WTC11 (cell line): ENCODE results near the gene ABLIM2. TPM values are rescaled to one million over a fixed set of nuclear protein-coding genes. Genes with fewer than 3 reads are reported as not detected.

Source experiments
- ATAC-seq: fragments of 200-7000 bp; cut with Tn5 transposase; 2 replicates; pipeline ENCODE4 v1.10.0; 2021; ENCODE audit warnings: mild to moderate bottlenecking, moderate library complexity
- CTCF ChIA-PET: fragments of 300-600 bp; sonication (Branson Sonifier 250); formaldehyde crosslinking; loops from one replicate; lab custom pipeline; 2021; ENCODE audit warnings: antibody characterized with exemption; lab: Charles Lee
- POLR2A ChIA-PET: fragments of 350-600 bp; sonication (Branson Sonifier 250); formaldehyde crosslinking; loops from one replicate; lab custom pipeline; 2021; ENCODE audit warnings: antibody characterized with exemption; lab: Charles Lee
- DNase-seq: peaks from one replicate; pipeline ENCODE4 v3.0.0; 2021; ENCODE audit warnings: low spot score
- H3K27ac Mint-ChIP-seq: 2 replicates; pipeline ENCODE4 v1.8.0; 2021; ENCODE audit warnings: mixed read lengths
- H3K27me3 Mint-ChIP-seq: 2 replicates; pipeline ENCODE4 v1.8.0; 2021; ENCODE audit warnings: low read depth, mild to moderate bottlenecking, moderate library complexity, mixed read lengths
- H3K36me3 Mint-ChIP-seq: 2 replicates; pipeline ENCODE4 v1.8.0; 2021; ENCODE audit warnings: mixed read lengths
- H3K4me1 Mint-ChIP-seq: 2 replicates; pipeline ENCODE4 v1.8.0; 2022; ENCODE audit warnings: mixed read lengths
- H3K4me3 Mint-ChIP-seq: 2 replicates; pipeline ENCODE4 v1.8.0; 2021; ENCODE audit warnings: mild to moderate bottlenecking, moderate library complexity, mixed read lengths
- H3K9me3 Mint-ChIP-seq: 2 replicates; pipeline ENCODE4 v1.8.0; 2021; ENCODE audit warnings: mixed read lengths
- ATF1 ChIP-seq: sonication (generic); formaldehyde crosslinking; IDR thresholded peaks from 2 replicates; pipeline ENCODE4 v1.8.1; 2023; ENCODE audit warnings: mild to moderate bottlenecking, moderate library complexity, missing genetic modification reagents
- ELF4 ChIP-seq: sonication (generic); formaldehyde crosslinking; IDR thresholded peaks from 2 replicates; pipeline ENCODE4 v1.8.1; 2022; ENCODE audit warnings: low read depth, mild to moderate bottlenecking, moderate library complexity, missing genetic modification reagents
- EMX1 ChIP-seq: fragments of 250-450 bp; sonication (Bioruptor Pico); IDR thresholded peaks from 2 replicates; pipeline ENCODE4 v1.8.0; 2021; ENCODE audit warnings: mild to moderate bottlenecking
- ESRRA ChIP-seq: sonication (generic); formaldehyde crosslinking; IDR thresholded peaks from 2 replicates; pipeline ENCODE4 v1.8.1; 2022; ENCODE audit warnings: mild to moderate bottlenecking, missing genetic modification reagents, borderline replicate concordance
- ETV6 ChIP-seq: sonication (generic); formaldehyde crosslinking; IDR thresholded peaks from 2 replicates; pipeline ENCODE4 v1.8.1; 2022; ENCODE audit warnings: mild to moderate bottlenecking, missing genetic modification reagents
- GTF2I ChIP-seq: fragments of 250-450 bp; sonication (Bioruptor Pico); conservative IDR thresholded peaks from 2 replicates; pipeline ENCODE4 v1.4.0; 2021; ENCODE audit warnings: mild to moderate bottlenecking
- JAZF1 ChIP-seq: fragments of 250-450 bp; sonication (Bioruptor Pico); IDR thresholded peaks from 2 replicates; pipeline ENCODE4 v1.9.0; 2021; ENCODE audit warnings: moderate library complexity, mild to moderate bottlenecking, inconsistent platforms
- NFATC4 ChIP-seq: fragments of 250-450 bp; sonication (Bioruptor Pico); IDR thresholded peaks from 2 replicates; pipeline ENCODE4 v1.9.0; 2021; ENCODE audit warnings: mild to moderate bottlenecking
- OVOL2 ChIP-seq: fragments of 250-450 bp; sonication (Bioruptor Pico); IDR thresholded peaks from 2 replicates; pipeline ENCODE4 v1.9.0; 2021; ENCODE audit warnings: mild to moderate bottlenecking, borderline replicate concordance
- PRRX2 ChIP-seq: fragments of 250-450 bp; sonication (Bioruptor Pico); IDR thresholded peaks from 2 replicates; pipeline ENCODE4 v1.8.0; 2021; ENCODE audit warnings: mild to moderate bottlenecking
- RORB ChIP-seq: fragments of 250-450 bp; sonication (Bioruptor Pico); IDR thresholded peaks from 2 replicates; pipeline ENCODE4 v1.9.0; 2021; ENCODE audit warnings: mild to moderate bottlenecking
- SMAD3 ChIP-seq: sonication (generic); formaldehyde crosslinking; IDR thresholded peaks from 2 replicates; pipeline ENCODE4 v1.8.0; 2022; ENCODE audit warnings: missing genetic modification reagents, mild to moderate bottlenecking, borderline replicate concordance
- SMAD4 ChIP-seq: sonication (generic); formaldehyde crosslinking; IDR thresholded peaks from 2 replicates; pipeline ENCODE4 v1.8.0; 2022; ENCODE audit warnings: mild to moderate bottlenecking, missing genetic modification reagents
- ZNF121 ChIP-seq: sonication (generic); formaldehyde crosslinking; IDR thresholded peaks from 2 replicates; pipeline ENCODE4 v1.8.0; 2023; ENCODE audit warnings: missing genetic modification reagents
- ZNF671 ChIP-seq: fragments of 250-450 bp; sonication (Bioruptor Pico); IDR thresholded peaks from 2 replicates; pipeline ENCODE4 v1.8.0; 2021; ENCODE audit warnings: mild to moderate bottlenecking
- total RNA-seq: library from RNA; stranded (reverse); gene quantifications from 3 replicates; pipeline ENCODE4 v1.2.3, GENCODE V29; 2021
- TF ChIP-seq, protein P1 (sequence below): sonication (generic); formaldehyde crosslinking; IDR thresholded peaks from 2 replicates; pipeline ENCODE4 v1.8.1; 2023; ENCODE audit warnings: mild to moderate bottlenecking, missing genetic modification reagents
- TF ChIP-seq, protein P2 (sequence below): sonication (generic); formaldehyde crosslinking; conservative IDR thresholded peaks from 2 replicates; pipeline ENCODE4 v1.8.1; 2023; ENCODE audit warnings: mild to moderate bottlenecking, low read depth, missing genetic modification reagents, moderate library complexity
- TF ChIP-seq, protein P3 (sequence below): fragments of 200-600 bp; IDR thresholded peaks from 2 replicates; pipeline ENCODE4 v1.8.0; 2022; ENCODE audit warnings: antibody characterized with exemption
- TF ChIP-seq, protein P4 (sequence below): sonication (generic); formaldehyde crosslinking; IDR thresholded peaks from 2 replicates; pipeline ENCODE4 v1.8.0; 2022; ENCODE audit warnings: mild to moderate bottlenecking, missing genetic modification reagents
- TF ChIP-seq, protein P5 (sequence below): sonication (generic); formaldehyde crosslinking; IDR thresholded peaks from 2 replicates; pipeline ENCODE4 v1.8.1; 2022; ENCODE audit warnings: mild to moderate bottlenecking, missing genetic modification reagents, moderate library complexity, borderline replicate concordance

Gene ABLIM2
- total RNA-seq, 1 experiment from 2014 or later, result 2.6 TPM

DNA sequence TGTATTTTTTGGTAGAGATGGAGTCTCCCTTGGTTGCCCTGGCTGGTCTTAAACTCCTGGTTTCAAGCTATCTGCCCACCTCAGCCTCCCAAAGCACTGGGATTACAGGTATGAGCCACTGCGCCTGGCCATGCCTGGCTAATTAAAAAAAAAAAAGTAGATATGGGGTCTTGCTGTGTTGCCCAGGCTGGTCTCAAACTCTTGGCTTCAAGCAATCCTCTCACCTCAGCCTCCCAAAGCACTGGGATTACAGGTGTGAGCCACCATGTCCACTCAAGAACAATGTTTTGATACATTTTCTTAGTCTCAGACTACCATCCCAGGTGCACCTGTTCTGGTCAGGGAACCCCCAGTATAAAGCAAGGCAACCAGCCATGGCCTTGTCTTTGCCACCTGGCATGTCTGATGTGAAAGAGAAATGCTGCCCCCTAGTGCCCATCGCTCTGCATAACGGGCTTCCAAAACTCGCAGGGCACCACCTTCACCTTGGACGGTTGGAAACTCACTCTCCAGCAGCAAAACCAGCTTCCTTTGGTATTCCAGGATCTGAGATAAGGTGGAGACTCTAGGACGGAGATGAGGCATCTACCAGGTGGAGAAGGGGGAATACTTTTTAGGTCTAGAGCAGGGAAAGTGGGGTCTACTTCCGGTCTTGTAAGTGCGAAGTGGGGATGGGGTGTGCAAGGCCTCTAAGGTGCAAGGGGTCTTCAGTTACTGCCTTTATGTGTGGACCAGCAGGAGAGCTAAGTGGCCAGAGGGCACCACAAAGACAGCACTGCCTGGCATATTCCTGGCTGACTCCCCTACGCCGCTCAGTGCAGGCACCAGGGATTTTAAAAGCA is 171.2 kb downstream of the ABLIM2 start (continued):
- TF ChIP-seq PRRX2 (CRISPR knock-in tag) (no peak), GTF2I (CRISPR knock-in tag) (peak; percentile 78), ZNF121 (CRISPR knock-in tag) (peak; percentile 98), ETV6 (peak; percentile 37; the same call in 1 of the 2 replicates)
- TF ChIP-seq, protein P1, sequence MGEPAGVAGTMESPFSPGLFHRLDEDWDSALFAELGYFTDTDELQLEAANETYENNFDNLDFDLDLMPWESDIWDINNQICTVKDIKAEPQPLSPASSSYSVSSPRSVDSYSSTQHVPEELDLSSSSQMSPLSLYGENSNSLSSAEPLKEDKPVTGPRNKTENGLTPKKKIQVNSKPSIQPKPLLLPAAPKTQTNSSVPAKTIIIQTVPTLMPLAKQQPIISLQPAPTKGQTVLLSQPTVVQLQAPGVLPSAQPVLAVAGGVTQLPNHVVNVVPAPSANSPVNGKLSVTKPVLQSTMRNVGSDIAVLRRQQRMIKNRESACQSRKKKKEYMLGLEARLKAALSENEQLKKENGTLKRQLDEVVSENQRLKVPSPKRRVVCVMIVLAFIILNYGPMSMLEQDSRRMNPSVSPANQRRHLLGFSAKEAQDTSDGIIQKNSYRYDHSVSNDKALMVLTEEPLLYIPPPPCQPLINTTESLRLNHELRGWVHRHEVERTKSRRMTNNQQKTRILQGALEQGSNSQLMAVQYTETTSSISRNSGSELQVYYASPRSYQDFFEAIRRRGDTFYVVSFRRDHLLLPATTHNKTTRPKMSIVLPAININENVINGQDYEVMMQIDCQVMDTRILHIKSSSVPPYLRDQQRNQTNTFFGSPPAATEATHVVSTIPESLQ (CRISPR knock-in tag), result no peak

DNA sequence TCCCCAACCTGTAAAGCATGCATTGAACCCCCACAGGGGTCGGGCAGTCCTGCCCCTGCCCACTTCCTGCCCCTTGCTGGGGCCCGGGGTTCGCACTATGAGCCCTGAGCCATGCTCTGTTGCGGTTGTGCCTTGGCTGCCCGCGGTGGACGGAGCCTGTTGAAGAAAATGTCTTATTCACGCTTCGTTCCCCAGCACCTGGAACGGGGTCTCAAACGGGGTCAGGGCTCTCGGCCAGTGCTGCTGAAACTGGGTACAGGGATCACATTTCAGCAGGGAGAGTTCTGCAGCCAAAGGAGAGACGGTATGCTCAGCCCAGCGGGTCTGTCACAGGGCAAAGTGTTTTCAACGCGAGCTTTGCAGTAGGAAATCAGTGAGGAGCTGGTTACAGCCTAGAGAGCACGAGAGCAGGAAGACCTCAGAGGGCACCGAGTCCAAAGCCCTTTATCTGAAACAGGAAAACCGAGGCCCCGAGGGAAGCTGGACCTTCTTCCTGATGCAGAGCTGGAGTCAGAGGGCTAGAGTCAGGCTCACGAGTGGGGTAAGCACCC is 172.6 kb downstream of the ABLIM2 start:
- Mint-ChIP-seq H3K36me3 (peaks cover 6% of the 10 kb centered on the region), H3K4me1 (peaks cover 29% of the 10 kb centered on the region), H3K27ac (peak overlapping the region; percentile 79), H3K9me3 (peaks cover 6% of the 10 kb centered on the region; the same call in 1 of the 2 replicates), H3K4me3 (no peak overlapping the region), H3K27me3 (no peaks in the 10 kb centered on the region; the same call in 1 of the 2 replicates)
- POLR2A ChIA-PET, result no interaction called here
- CTCF ChIA-PET, result interaction anchor here (0.5 to 6.1 kb wide), 8 partner anchors 47 to 224 kb away, joined by 4 to 116 read pairs (median 6); partner anchors contain the start of gene AFAP1
- TF ChIP-seq JAZF1 (CRISPR knock-in tag), result no peak
- peak; percentile 62 for TF ChIP-seq ZNF121 (CRISPR knock-in tag)
- DNase-seq, result no peak
- ATAC-seq, result no peak

DNA sequence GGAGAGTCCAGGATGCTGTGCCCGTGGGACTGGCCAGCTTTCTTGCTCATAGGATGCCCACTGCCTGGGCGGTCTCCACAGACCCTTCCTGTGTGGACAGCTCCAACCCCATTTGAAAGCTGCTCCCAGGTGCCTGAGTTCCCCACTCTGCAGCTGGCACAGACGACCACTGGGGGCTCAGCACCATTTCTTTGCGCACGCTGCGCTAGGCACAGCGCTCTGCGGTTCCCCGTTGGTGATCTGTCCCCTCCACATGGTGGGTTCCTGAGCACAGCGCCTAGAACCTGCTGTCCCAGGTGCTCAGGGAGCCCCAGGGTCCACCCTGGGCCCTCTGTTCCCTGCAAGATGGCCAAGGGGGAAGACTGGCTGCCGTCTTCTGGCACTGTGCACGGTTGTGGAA is 173.5 kb downstream of the ABLIM2 start:
- Mint-ChIP-seq H3K27me3 (no peaks in the 10 kb centered on the region; the same call in 1 of the 2 replicates), H3K27ac (no peak overlapping the region)
- TF ChIP-seq ELF4 (no peak), OVOL2 (CRISPR knock-in tag) (no peak), EMX1 (no peak), SMAD3 (CRISPR knock-in tag) (no peak), ATF1 (CRISPR knock-in tag) (no peak), NFATC4 (no peak), ZNF671 (CRISPR knock-in tag) (no peak), SMAD4 (no peak), RORB (CRISPR knock-in tag) (no peak), ESRRA (CRISPR knock-in tag) (no peak), ZNF121 (CRISPR knock-in tag) (no peak)
- TF ChIP-seq, protein P2, sequence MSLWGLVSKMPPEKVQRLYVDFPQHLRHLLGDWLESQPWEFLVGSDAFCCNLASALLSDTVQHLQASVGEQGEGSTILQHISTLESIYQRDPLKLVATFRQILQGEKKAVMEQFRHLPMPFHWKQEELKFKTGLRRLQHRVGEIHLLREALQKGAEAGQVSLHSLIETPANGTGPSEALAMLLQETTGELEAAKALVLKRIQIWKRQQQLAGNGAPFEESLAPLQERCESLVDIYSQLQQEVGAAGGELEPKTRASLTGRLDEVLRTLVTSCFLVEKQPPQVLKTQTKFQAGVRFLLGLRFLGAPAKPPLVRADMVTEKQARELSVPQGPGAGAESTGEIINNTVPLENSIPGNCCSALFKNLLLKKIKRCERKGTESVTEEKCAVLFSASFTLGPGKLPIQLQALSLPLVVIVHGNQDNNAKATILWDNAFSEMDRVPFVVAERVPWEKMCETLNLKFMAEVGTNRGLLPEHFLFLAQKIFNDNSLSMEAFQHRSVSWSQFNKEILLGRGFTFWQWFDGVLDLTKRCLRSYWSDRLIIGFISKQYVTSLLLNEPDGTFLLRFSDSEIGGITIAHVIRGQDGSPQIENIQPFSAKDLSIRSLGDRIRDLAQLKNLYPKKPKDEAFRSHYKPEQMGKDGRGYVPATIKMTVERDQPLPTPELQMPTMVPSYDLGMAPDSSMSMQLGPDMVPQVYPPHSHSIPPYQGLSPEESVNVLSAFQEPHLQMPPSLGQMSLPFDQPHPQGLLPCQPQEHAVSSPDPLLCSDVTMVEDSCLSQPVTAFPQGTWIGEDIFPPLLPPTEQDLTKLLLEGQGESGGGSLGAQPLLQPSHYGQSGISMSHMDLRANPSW, result no peak
- TF ChIP-seq, protein P3, sequence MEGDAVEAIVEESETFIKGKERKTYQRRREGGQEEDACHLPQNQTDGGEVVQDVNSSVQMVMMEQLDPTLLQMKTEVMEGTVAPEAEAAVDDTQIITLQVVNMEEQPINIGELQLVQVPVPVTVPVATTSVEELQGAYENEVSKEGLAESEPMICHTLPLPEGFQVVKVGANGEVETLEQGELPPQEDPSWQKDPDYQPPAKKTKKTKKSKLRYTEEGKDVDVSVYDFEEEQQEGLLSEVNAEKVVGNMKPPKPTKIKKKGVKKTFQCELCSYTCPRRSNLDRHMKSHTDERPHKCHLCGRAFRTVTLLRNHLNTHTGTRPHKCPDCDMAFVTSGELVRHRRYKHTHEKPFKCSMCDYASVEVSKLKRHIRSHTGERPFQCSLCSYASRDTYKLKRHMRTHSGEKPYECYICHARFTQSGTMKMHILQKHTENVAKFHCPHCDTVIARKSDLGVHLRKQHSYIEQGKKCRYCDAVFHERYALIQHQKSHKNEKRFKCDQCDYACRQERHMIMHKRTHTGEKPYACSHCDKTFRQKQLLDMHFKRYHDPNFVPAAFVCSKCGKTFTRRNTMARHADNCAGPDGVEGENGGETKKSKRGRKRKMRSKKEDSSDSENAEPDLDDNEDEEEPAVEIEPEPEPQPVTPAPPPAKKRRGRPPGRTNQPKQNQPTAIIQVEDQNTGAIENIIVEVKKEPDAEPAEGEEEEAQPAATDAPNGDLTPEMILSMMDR, result no peak
- TF ChIP-seq, protein P4, sequence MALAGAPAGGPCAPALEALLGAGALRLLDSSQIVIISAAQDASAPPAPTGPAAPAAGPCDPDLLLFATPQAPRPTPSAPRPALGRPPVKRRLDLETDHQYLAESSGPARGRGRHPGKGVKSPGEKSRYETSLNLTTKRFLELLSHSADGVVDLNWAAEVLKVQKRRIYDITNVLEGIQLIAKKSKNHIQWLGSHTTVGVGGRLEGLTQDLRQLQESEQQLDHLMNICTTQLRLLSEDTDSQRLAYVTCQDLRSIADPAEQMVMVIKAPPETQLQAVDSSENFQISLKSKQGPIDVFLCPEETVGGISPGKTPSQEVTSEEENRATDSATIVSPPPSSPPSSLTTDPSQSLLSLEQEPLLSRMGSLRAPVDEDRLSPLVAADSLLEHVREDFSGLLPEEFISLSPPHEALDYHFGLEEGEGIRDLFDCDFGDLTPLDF (CRISPR knock-in tag), result no peak
- TF ChIP-seq, protein P1 (CRISPR knock-in tag), result no peak
- TF ChIP-seq, protein P5, sequence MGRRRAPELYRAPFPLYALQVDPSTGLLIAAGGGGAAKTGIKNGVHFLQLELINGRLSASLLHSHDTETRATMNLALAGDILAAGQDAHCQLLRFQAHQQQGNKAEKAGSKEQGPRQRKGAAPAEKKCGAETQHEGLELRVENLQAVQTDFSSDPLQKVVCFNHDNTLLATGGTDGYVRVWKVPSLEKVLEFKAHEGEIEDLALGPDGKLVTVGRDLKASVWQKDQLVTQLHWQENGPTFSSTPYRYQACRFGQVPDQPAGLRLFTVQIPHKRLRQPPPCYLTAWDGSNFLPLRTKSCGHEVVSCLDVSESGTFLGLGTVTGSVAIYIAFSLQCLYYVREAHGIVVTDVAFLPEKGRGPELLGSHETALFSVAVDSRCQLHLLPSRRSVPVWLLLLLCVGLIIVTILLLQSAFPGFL (CRISPR knock-in tag), result no peak
- TF ChIP-seq, all 79 proteins: peak for 0
- ATAC-seq (no peak), DNase-seq (no peak)
- peaks cover 6% of the 10 kb centered on the region for H3K36me3 Mint-ChIP-seq
- H3K9me3 Mint-ChIP-seq, result peaks cover 6% of the 10 kb centered on the region; the same call in 1 of the 2 replicates
- ChIA-PET CTCF (interaction anchor here (0.9 to 6.1 kb wide), 6 partner anchors 46 to 223 kb away, joined by 3 to 116 read pairs (median 7); partner anchors contain the start of gene AFAP1), POLR2A (no interaction called here)
- H3K4me3 Mint-ChIP-seq, result no peak overlapping the region
- H3K4me1 Mint-ChIP-seq, result peaks cover 30% of the 10 kb centered on the region
